K562 (cell line): ENCODE measurements around the gene RASSF7. TPM values are rescaled to one million over a fixed set of nuclear protein-coding genes. Genes with fewer than 3 reads are reported as not detected.

Experiments used
- ATF2 ChIP-seq: sonication (generic); formaldehyde crosslinking; IDR thresholded peaks from 2 replicates; pipeline ENCODE4 v1.8.1; 2022; ENCODE audit warnings: missing genetic modification reagents
- GATAD2B ChIP-seq: fragments of 450-650 bp; IDR thresholded peaks from 2 replicates; pipeline ENCODE4 v1.6.1; 2017; ENCODE audit warnings: mild to moderate bottlenecking, borderline replicate concordance
- ILF3 ChIP-seq: fragments of 450-650 bp; IDR thresholded peaks from 2 replicates; pipeline ENCODE4 v1.6.1; 2018; ENCODE audit warnings: antibody characterized with exemption, mild to moderate bottlenecking, moderate library complexity, borderline replicate concordance
- MCM7 ChIP-seq, 2 experiments: fragments of 450-650 bp; IDR thresholded peaks; 2 replicates each; pipeline ENCODE4 v1.6.1; 2016 to 2018
- NFYB ChIP-seq: IDR thresholded peaks from 2 replicates; pipeline ENCODE4 v1.6.1; 2011; ENCODE audit warnings: mild to moderate bottlenecking, moderate library complexity; ENCODE audit not compliant: insufficient read length; ENCODE audit errors: extremely low read depth
- NONO ChIP-seq, 2 experiments: fragments of 200-400 bp in 1 of 2; fragments of 450-650 bp in 1 of 2; formaldehyde crosslinking in 1 of 2; IDR thresholded peaks; 2 replicates each; pipeline ENCODE4 v1.6.1; 2017; ENCODE audit warnings: low read depth in 2 of 2, mild to moderate bottlenecking in 2 of 2, moderate library complexity in 2 of 2, low read length in 1 of 2
- NR2F6 ChIP-seq: fragments of 450-650 bp; formaldehyde crosslinking; IDR thresholded peaks from 2 replicates; pipeline ENCODE4 v1.4.0; 2020; ENCODE audit warnings: mild to moderate bottlenecking
- SMAD1 ChIP-seq: fragments of 150-350 bp; IDR thresholded peaks from 2 replicates; pipeline ENCODE4 v1.6.1; 2014; ENCODE audit warnings: low read length, low read depth; ENCODE audit not compliant: partially characterized antibody
- STAG1 ChIP-seq: sonication (generic); formaldehyde crosslinking; IDR thresholded peaks from 2 replicates; pipeline ENCODE4 v1.5.0; 2020; ENCODE audit warnings: missing genetic modification reagents, borderline replicate concordance
- ZNF407 ChIP-seq: fragments of 450-650 bp; IDR thresholded peaks from 2 replicates; pipeline ENCODE4 v1.6.1; 2016; ENCODE audit warnings: low read depth
- polyA plus RNA-seq, 8 experiments: library from polyadenylated mRNA; depleted of rRNA in 4 of 8; stranded (reverse) in 5 of 8; unstranded in 3 of 8; fragments of >200 nt; fragmentation: Nextera tagmentation in 2 of 8; fragmentation: Illumina TruSeq in 1 of 8; extraction: Ambion mirVana in 2 of 8; extraction: Trizol in 1 of 8; gene quantifications; 2 replicates each; pipeline versions ENCODE4 v1.2.1 to v1.2.3, GENCODE V29; 2011 to 2014; ENCODE audit warnings: inconsistent platforms in 1 of 8, missing spikeins in 1 of 8
- total RNA-seq, 7 experiments: library from RNA; depleted of rRNA in 6 of 7; stranded (reverse); fragments of >200 nt in 6 of 7; fragmentation: Illumina TruSeq in 2 of 7; extraction: Trizol in 2 of 7; gene quantifications; 2 replicates each; pipeline versions ENCODE4 v1.2.1 to v1.2.3, GENCODE V29; 2011 to 2021; ENCODE audit warnings: low replicate concordance in 1 of 7
- TF ChIP-seq, protein P1 (sequence below): sonication (generic); formaldehyde crosslinking; IDR thresholded peaks from 2 replicates; pipeline ENCODE4 v1.8.1; 2023; ENCODE audit warnings: mild to moderate bottlenecking, missing genetic modification reagents
- TF ChIP-seq, protein P2 (sequence below): fragments of 150-350 bp; conservative IDR thresholded peaks from 2 replicates; pipeline ENCODE4 v1.6.1; 2014; ENCODE audit warnings: low read length

The RASSF7 gene
- total and polyA plus RNA-seq, 9 of the 15 experiments (the other 6 are each of a cell fraction or from before 2014, with no cell fraction given) = 0.41 to 45.2 (median 18.6) TPM

GRCh38 chr11:575996-576768, 15.4 kb downstream of the RASSF7 start, which contains the start of gene PHRF1 (continued):
- TF ChIP-seq STAG1 (no peak), MCM7 (IDR thresholded peaks at IDR 0.05) (no peak), NR2F6 (no peak), SMAD1 (no peak), GATAD2B (peak; percentile 80), NFYB (peak; percentile 10), NONO (IDR thresholded peaks at IDR 0.05; ENCODE audit: low read depth in 2 of 2, low read length in 1 of 2) (peak in 1 of 2 experiments; percentile 99; a peak in 2 of 4 replicates), ATF2 (CRISPR knock-in tag) (no peak), ZNF407 (no peak; the same call in 1 of the 2 replicates), ILF3 (no peak)
- TF ChIP-seq, protein P1, sequence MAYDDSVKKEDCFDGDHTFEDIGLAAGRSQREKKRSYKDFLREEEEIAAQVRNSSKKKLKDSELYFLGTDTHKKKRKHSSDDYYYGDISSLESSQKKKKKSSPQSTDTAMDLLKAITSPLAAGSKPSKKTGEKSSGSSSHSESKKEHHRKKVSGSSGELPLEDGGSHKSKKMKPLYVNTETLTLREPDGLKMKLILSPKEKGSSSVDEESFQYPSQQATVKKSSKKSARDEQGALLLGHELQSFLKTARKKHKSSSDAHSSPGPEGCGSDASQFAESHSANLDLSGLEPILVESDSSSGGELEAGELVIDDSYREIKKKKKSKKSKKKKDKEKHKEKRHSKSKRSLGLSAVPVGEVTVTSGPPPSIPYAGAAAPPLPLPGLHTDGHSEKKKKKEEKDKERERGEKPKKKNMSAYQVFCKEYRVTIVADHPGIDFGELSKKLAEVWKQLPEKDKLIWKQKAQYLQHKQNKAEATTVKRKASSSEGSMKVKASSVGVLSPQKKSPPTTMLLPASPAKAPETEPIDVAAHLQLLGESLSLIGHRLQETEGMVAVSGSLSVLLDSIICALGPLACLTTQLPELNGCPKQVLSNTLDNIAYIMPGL = no peak
- TF ChIP-seq, protein P2, sequence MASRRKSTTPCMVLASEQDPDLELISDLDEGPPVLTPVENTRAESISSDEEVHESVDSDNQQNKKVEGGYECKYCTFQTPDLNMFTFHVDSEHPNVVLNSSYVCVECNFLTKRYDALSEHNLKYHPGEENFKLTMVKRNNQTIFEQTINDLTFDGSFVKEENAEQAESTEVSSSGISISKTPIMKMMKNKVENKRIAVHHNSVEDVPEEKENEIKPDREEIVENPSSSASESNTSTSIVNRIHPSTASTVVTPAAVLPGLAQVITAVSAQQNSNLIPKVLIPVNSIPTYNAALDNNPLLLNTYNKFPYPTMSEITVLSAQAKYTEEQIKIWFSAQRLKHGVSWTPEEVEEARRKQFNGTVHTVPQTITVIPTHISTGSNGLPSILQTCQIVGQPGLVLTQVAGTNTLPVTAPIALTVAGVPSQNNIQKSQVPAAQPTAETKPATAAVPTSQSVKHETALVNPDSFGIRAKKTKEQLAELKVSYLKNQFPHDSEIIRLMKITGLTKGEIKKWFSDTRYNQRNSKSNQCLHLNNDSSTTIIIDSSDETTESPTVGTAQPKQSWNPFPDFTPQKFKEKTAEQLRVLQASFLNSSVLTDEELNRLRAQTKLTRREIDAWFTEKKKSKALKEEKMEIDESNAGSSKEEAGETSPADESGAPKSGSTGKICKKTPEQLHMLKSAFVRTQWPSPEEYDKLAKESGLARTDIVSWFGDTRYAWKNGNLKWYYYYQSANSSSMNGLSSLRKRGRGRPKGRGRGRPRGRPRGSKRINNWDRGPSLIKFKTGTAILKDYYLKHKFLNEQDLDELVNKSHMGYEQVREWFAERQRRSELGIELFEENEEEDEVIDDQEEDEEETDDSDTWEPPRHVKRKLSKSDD = no peak
